Panc1 (cell line): ENCODE results near the gene USP9Y. TPM values are rescaled to one million over a fixed set of nuclear protein-coding genes. Genes with fewer than 3 reads are reported as not detected.

Source experiments
- ATAC-seq: fragments of 200-7000 bp; cut with Tn5 transposase; 2 replicates; pipeline ENCODE4 v1.9.1; 2020; ENCODE audit warnings: mild to moderate bottlenecking, moderate library complexity
- BruUV-seq: library from RNA; stranded (reverse); fragments of 400-500 nt; replicated peaks from 2 replicates; lab custom pipeline; 2021; lab: Mats Ljungman, UMichigan
- CTCF ChIA-PET: fragments of 300-600 bp; sonication (Branson Sonifier 250); formaldehyde crosslinking; loops from one replicate; lab custom pipeline; 2022; ENCODE audit warnings: antibody characterized with exemption; lab: Charles Lee
- POLR2A ChIA-PET: fragments of 300-600 bp; sonication (Branson Sonifier 250); formaldehyde crosslinking; loops from one replicate; lab custom pipeline; 2022; ENCODE audit warnings: antibody characterized with exemption; lab: Charles Lee
- DNase-seq: peaks from one replicate; pipeline ENCODE4 v3.0.0-alpha.2; 2010; ENCODE audit warnings: low read depth, low spot score
- H3K27ac ChIP-seq: 2 replicates; pipeline ENCODE4 v1.5.1; 2011; ENCODE audit warnings: mild to moderate bottlenecking, low read length, inconsistent platforms
- H3K27me3 ChIP-seq: fragments of 200-500 bp; sonication (Bioruptor generic); 2 replicates; pipeline ENCODE4 v1.6.0; 2014; ENCODE audit warnings: low read length, inconsistent platforms; ENCODE audit not compliant: control insufficient read depth, insufficient read depth
- H3K36me3 ChIP-seq: fragments of 200-500 bp; sonication (Bioruptor generic); 2 replicates; pipeline ENCODE4 v1.5.1; 2014; ENCODE audit warnings: inconsistent platforms, mild to moderate bottlenecking, low read length, moderate library complexity; ENCODE audit not compliant: control insufficient read depth, insufficient read depth
- H3K4me1 ChIP-seq: 2 replicates; pipeline ENCODE4 v1.5.1; 2011; ENCODE audit warnings: inconsistent platforms, mild to moderate bottlenecking, low read length, moderate library complexity; ENCODE audit not compliant: control insufficient read depth, insufficient read depth
- H3K4me3 ChIP-seq, 2 experiments: 2 replicates each; pipeline ENCODE4 v1.5.1; 2011 to 2012; ENCODE audit warnings: low read depth in 2 of 2, low read length in 2 of 2, mild to moderate bottlenecking in 2 of 2, inconsistent platforms in 1 of 2, moderate library complexity in 1 of 2
- H3K9me3 ChIP-seq: fragments of 200-500 bp; sonication (Bioruptor generic); 2 replicates; pipeline ENCODE4 v1.5.1; 2014; ENCODE audit warnings: low read depth, mild to moderate bottlenecking, inconsistent platforms, low read length, moderate library complexity; ENCODE audit not compliant: control insufficient read depth, insufficient read depth
- CTCF ChIP-seq: fragments of 450-650 bp; IDR thresholded peaks from 2 replicates; pipeline ENCODE4 v1.5.1; 2017; ENCODE audit warnings: mild to moderate bottlenecking
- POLR2AphosphoS5 ChIP-seq: IDR thresholded peaks from 2 replicates; pipeline ENCODE4 v1.6.1; 2012; ENCODE audit warnings: mild to moderate bottlenecking, low read depth, low read length, moderate library complexity
- SIN3A ChIP-seq: IDR thresholded peaks from 2 replicates; pipeline ENCODE4 v1.6.1; 2012; ENCODE audit warnings: low read depth, mild to moderate bottlenecking, low read length, moderate library complexity, borderline replicate concordance; ENCODE audit not compliant: insufficient read depth
- TCF7L2 ChIP-seq: IDR thresholded peaks from 2 replicates; pipeline ENCODE4 v1.6.1; 2011; ENCODE audit warnings: mild to moderate bottlenecking, low read depth, low read length, inconsistent platforms
- in situ Hi-C: cut with HindIII; loops from 2 replicates; pipeline ENCODE4 v1.10.0; 2016; ENCODE audit warnings: low sequenced_read_pairs, low pct_unique_long_range_greater_than_20kb
- intact Hi-C: fragments of 100-400 bp; cut with micrococcal nuclease; formaldehyde crosslinking; loops from one replicate; pipeline ENCODE4 v1.10.0; 2022; ENCODE audit not compliant: unreplicated experiment
- total RNA-seq: library from RNA; stranded (reverse); gene quantifications from one replicate; pipeline ENCODE4 v1.2.1, GENCODE V29; 2021; ENCODE audit not compliant: unreplicated experiment
- TF ChIP-seq, protein P1 (sequence below), 2 experiments: IDR thresholded peaks; 2 replicates each; pipeline ENCODE4 v1.6.1; 2011 to 2012; ENCODE audit warnings: low read depth in 2 of 2, control low read depth in 1 of 2, low read length in 1 of 2, mild to moderate bottlenecking in 1 of 2, moderate library complexity in 1 of 2; ENCODE audit not compliant: insufficient read depth in 1 of 2

Gene USP9Y
- total RNA-seq, 1 experiment from 2014 or later: 0.05 TPM

DNA sequence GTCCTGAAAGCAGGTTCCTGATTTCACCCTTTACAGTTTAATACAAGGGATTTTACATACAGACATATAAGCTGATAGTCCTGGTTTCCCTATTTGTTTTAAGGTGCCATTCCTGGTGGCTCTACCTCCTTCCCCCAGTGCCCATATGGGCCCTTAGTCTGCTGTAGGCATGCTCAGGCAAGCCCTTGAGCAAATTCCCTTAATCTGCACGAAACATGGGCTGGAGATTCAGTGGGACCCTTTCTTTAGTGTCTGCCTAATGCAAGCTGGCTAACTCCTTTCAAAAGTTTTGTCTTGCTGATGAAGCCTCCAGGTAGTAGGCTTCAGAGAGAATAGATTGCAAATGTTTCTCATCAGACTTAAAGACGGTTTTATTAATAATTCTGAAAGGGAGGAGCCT, 22.9 kb upstream of the USP9Y start:
- H3K27ac ChIP-seq: no peak overlapping the region
- no peak overlapping the region for H3K4me3 ChIP-seq
- BruUV-seq: no TSS peak
- ChIA-PET CTCF (no interaction called here), POLR2A (no interaction called here)
- no peaks in the 10 kb centered on the region for H3K4me1 ChIP-seq
- H3K9me3 ChIP-seq: no peaks in the 10 kb centered on the region
- TF ChIP-seq, protein P1, sequence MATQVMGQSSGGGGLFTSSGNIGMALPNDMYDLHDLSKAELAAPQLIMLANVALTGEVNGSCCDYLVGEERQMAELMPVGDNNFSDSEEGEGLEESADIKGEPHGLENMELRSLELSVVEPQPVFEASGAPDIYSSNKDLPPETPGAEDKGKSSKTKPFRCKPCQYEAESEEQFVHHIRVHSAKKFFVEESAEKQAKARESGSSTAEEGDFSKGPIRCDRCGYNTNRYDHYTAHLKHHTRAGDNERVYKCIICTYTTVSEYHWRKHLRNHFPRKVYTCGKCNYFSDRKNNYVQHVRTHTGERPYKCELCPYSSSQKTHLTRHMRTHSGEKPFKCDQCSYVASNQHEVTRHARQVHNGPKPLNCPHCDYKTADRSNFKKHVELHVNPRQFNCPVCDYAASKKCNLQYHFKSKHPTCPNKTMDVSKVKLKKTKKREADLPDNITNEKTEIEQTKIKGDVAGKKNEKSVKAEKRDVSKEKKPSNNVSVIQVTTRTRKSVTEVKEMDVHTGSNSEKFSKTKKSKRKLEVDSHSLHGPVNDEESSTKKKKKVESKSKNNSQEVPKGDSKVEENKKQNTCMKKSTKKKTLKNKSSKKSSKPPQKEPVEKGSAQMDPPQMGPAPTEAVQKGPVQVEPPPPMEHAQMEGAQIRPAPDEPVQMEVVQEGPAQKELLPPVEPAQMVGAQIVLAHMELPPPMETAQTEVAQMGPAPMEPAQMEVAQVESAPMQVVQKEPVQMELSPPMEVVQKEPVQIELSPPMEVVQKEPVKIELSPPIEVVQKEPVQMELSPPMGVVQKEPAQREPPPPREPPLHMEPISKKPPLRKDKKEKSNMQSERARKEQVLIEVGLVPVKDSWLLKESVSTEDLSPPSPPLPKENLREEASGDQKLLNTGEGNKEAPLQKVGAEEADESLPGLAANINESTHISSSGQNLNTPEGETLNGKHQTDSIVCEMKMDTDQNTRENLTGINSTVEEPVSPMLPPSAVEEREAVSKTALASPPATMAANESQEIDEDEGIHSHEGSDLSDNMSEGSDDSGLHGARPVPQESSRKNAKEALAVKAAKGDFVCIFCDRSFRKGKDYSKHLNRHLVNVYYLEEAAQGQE (IDR thresholded peaks at IDR 0.05; ENCODE audit: insufficient read depth in 1 of 2, low read depth in 2 of 2, low read length in 1 of 2): no peak
- TF ChIP-seq SIN3A (no peak), TCF7L2 (no peak), POLR2AphosphoS5 (no peak)
- DNase-seq (no peak), ATAC-seq (no peak)
- intact Hi-C loops: no loop called here
- in situ Hi-C loops: no loop called here
- no peaks in the 10 kb centered on the region for H3K27me3 ChIP-seq
- H3K36me3 ChIP-seq: no peaks in the 10 kb centered on the region

DNA sequence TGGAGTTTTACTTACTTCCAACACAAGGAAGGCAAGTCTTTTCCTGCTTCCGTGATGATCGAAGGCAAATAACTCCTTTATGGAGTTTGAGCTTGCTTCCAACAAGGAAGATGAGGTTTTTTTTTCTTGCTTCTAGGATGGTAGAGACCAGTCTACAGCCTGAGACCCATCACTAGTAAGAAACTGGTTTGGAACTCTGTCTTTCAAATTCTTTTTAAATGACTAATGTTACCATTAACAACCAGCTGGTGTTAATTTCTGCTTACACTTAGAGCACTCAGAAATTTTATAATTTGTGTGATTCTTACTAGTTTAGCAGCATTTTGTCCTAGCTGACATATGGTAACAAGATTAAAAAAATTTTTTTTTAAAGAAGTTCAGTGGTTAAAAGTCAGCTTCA, 19.5 kb upstream of the USP9Y start:
- ATAC-seq: no peak
- no peak for TF ChIP-seq TCF7L2
- TF ChIP-seq SIN3A: no peak
- no peak overlapping the region for H3K27ac ChIP-seq

DNA sequence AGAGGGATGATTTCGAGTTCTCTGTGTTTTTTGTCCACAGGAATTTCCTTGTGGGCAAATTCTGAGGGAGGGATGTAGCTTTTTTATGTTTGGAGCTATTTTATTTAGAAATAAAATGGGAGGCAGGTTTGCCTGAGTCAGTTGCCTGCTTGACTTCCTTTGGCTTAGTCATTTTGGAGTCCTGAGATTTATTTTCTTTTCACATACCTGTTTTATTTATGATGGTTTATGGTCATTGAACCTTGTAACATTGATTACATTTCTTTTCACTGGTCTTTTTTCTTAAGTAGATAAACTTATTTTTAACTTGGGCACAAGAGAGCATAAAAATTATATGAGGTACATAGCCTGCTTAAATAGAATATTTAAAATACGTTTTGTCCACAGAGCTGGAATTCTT, 12.7 kb upstream of the USP9Y start:
- in situ Hi-C loops: no loop called here
- DNase-seq (no peak), ATAC-seq (no peak)
- CTCF ChIA-PET: no interaction called here
- H3K4me1 ChIP-seq: no peaks in the 10 kb centered on the region
- POLR2A ChIA-PET: no interaction called here
- H3K36me3 ChIP-seq: no peaks in the 10 kb centered on the region
- TF ChIP-seq, protein P1 (IDR thresholded peaks at IDR 0.05; ENCODE audit: insufficient read depth in 1 of 2, low read depth in 2 of 2, low read length in 1 of 2): no peak
- TF ChIP-seq CTCF (no peak), POLR2AphosphoS5 (no peak), TCF7L2 (no peak), SIN3A (no peak)
- H3K4me3 ChIP-seq: no peak overlapping the region
- no peak overlapping the region for H3K27ac ChIP-seq
- intact Hi-C loops: no loop called here
- BruUV-seq: no TSS peak
- H3K27me3 ChIP-seq: no peaks in the 10 kb centered on the region
- H3K9me3 ChIP-seq: no peaks in the 10 kb centered on the region

More for the DNA sequence above, 19.5 kb upstream of the USP9Y start:
- no peaks in the 10 kb centered on the region for H3K36me3 ChIP-seq
- H3K4me1 ChIP-seq: no peaks in the 10 kb centered on the region
- in situ Hi-C loops (no loop called here), intact Hi-C loops (no loop called here)
- no peak overlapping the region for H3K4me3 ChIP-seq
- no peak for DNase-seq
- H3K9me3 ChIP-seq: no peaks in the 10 kb centered on the region
- H3K27me3 ChIP-seq: no peaks in the 10 kb centered on the region
- CTCF ChIA-PET: no interaction called here
- BruUV-seq: no TSS peak
- POLR2A ChIA-PET: no interaction called here
